Measurements from ENCODE around the gene CBX6.
"Not testable (repeated sequence)": the region's sequence is repeated elsewhere in the genome, so short reads cannot be mapped to it uniquely, and the experiment has no call there.

CBX6 gene

DNA sequence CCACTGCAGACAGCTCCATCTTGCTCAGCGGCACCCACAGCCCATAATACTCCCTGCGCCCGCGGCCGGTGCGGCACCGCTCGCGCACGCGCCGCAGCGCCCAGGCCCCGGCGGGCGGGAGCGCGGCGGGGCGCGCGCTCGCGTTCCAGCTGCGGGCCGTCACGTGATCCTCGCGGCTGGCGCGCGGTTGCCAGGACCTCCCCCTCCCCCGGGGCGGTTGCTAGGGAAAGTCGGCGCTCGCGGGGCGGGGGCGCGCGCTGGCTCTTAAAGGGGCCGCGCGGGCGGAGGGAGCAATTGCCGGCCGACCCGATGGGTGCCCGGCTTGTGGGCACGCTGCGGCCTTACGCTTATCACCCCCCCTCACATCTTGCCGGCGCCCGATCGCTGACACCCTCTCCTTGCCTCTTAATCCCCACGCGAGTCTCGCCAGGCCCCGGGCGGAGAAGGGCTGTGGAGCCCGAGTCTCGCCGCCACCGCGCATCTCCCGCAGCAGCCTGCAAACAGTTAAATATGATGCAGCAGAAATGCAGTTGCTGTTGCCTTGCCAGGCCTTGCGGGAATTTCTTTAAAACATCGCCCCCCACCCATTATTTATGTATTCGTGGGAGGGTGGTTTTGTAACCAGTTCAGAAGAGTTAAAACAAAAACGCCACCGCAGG lies at the start of gene CBX6:
TSS of gene CBX6 (minus strand) at position 45 of the 659 bp plus-strand sequence. CDS start at position 19, 26 bp downstream.
- DNase-seq, result peak; percentile 92

DNA sequence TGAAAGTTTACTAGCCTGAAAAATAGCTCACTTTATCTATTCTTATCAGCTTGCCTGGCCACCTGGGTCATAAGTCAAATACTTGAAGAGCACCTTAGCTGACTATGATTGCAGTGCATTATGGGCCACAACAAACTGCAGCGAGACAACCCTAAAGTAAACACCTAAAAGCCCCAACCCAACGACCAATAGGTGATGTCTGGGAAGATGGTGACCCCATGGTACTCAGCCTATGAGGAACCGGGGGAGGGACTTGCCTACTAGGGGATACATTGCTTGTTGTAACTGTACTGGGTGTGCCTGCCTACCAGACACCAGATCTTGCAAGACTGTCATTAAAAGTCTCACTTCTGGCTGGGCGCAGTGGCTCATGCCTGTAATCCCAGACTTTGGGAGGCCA lies 49.8 kb upstream of the CBX6 start:
- DNase-seq, result no peak

DNA sequence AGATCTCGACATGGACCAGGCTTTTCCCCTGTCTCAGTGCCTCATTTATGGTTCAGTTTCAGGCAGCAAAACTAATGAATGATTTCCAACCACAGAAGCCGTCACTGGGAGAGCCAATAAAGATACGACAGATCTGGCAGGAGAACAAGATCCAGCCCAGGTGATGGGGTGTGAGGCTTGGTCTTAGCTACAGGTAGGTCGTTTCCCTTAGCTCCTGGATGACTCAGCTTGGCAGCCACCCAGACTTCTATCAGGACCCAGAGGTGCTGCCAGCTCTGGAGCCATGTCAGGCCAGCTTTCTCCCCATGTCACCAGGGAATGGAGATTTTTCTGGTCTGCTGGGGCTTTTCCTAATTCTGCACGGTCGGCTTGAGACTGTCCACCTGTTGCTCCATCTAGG lies 49.1 kb upstream of the CBX6 start:
- peak; percentile 37 for DNase-seq

DNA sequence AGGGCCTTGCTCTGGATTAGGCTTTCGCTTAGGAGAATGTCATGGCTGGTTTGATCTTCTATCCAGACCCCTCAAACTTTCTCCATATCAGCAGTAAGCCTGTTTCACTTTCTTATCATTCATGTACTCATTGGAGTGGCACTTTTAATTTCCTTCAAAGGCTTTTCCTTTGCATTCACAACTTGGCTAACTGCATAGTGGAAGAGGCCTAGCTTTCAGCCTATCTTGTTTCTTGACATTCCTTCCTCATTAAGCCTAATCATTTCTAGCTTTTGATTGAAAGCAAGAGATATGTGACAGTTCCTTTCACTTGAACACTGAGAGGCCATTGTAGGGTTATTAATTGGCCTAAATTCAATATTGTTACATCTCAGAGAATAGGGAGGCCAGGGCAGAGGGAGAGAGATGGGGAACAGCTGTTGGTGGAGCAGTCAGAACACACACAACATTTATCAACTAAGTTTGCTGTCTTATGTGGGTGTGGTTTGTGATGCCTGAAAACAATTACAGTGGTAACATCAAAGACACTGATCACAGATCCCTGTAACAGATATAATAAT lies 47.7 kb upstream of the CBX6 start:
- DNase-seq, result no peak

DNA sequence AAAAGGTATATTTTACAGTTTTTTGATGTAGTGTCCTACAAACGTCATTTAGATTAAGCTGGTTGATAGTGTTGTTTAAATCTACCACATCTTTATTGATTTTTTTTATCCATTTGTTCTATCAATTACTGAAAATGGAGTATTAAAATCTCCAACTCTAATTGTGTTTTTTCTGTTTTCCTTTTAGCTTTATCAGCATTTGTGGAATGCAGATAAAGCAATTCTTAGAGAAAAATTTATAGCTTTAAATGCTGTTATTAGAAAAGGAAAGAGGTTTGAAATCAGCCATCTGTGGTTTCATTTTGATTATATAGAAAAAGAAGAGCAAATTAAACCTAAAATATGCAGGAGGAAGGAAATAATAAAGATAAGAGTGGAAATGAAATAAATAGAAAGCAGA lies 39.4 kb upstream of the CBX6 start:
- DNase-seq, result no peak

DNA sequence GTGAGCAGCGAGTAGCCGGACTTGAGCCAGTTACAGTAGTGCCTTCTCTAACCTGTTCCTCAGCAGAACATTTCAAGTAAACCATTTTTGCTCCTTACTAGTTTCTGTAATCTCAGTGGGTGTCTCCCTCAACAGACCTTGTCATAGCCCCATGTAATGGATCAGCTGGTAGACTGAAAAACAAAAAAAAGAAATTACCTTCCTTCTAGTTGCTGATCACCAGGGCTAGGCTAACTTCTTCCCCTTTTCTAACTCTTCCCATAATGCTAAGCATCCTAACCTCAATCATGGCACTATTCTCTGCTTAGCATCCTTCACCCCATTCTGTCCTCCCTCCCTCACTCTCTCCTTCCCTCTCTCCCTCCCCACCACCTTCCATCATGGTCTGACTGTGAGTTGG lies 35.8 kb upstream of the CBX6 start:
- DNase-seq, result no peak

DNA sequence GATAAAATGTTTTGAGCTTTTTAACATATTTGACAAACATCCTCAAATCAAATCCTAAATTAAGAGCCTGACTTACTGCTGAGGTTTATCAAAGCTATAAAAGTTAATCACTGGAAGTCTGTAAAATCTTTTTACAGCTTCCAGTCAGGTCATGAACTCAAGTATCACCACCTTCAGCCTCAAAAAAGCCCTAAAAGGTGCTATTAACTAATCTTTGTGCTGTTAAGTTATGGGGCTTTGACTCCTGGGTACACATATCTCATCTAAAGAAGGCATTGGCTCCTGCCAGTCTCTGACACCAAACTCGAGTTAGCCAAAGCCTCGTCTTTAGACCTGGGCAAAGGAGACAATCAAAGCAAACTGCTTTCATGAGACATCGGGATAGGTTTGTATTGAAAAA lies 34.0 kb upstream of the CBX6 start:
- no peak for DNase-seq

DNA sequence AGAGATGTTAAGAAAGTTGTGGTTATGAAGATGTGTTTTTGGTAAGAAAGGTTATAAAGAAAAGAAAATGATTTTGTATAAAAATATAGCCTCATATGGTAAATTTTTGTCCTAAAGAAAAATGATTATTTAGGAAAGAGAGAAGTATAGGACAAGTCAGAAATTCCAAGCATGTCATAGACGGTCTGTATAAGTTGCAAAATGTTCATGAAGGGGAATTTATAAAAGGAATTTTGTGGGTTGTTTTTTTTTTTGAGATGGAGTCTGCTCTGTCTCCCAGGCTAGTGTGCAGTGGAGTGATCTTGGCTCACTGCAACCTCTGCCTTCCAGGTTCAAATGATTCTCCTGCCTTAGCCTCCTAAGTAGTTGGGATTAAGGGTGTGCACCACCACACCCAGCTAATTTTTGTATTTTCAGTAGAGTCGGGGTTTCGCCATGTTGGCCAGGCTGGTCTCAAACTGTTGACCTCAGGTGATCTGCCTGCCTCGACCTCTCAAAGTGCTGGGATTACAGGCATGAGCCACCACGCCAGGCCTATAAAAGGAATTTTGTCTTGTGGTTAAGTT lies 32.1 kb upstream of the CBX6 start:
- not testable (repeated sequence) for DNase-seq

DNA sequence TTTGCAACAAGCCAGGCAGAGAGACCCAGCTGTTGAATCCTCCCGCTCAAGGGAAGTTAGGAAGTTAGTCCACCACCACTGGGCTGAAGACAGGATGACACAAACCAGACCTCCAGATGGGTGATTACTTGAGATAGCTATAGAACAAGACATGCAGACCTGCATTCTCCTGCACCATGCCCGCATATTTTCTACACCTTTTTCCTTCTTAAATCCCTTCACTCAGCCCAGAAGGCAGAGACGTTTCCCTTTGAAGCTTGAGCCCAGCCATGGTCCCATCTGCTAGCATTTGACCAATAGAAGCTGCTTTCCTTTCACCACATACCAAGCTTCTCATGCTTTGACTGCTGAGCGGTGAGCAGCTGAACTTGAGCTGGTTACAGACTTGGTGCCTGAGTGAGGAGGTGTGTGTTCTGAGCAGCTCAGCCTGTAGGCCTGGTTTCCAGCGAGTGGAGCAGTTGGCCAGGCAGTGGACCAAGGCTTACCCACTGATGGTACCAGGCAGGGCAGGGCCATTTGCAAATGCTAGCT lies 29.2 kb upstream of the CBX6 start:
- DNase-seq, result no peak

DNA sequence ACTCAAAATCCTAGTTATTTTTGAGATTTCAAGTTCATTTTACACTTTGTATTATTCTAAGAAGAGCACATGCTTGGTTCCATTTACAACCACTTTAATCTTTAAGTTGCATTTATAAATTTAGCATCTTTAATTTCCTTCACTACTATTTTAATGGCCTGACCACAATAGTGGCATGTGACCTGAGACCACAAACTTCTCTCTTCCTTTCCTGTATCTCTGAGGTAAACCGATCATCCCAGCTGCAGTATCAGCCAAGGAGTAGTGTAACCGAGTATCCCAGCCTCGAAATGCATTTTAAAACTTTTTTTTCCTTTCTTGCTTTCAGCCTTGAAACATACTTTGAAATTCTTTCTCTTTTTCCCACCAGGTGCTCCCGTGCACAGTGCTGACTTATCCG lies 28.7 kb upstream of the CBX6 start:
- no peak for DNase-seq

DNA sequence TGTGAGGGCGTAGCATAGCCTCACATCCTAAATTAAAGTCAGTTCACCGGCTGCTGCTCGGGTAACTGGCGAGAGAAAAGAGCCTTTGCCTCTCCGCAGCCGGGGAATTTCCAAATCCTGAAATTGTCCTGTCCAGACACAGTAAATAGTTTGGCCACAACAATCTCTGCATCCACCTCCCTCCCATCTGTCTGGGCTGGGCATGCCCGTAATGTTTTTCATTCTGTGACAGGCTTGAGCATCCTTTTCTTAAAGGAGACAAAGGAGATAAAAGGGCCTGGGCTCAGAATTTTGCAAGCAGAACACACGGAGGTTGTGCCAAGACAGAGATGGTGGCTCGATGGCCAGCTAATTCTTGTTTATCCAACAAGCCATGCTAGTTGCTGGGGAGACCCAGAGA lies 19.2 kb upstream of the CBX6 start:
- no peak for DNase-seq

DNA sequence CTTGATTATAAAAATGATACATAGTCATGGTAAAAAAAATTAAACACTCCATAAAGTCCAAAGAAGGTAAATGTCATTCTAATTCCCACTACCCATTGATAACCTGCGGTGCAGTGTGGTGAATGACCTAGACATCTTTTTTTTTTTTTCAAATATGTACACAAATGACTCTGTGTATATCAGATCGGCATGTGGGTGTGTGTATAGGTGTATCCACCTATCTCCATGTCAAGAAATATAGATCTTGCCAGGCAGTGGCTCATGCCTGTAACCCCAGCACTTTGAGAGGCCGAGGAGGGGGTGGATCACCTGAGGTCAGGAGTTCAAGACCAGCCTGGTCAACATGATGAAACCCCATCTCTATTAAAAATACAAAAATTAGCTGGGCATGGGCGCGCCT lies 18.4 kb upstream of the CBX6 start:
- no peak for DNase-seq

DNA sequence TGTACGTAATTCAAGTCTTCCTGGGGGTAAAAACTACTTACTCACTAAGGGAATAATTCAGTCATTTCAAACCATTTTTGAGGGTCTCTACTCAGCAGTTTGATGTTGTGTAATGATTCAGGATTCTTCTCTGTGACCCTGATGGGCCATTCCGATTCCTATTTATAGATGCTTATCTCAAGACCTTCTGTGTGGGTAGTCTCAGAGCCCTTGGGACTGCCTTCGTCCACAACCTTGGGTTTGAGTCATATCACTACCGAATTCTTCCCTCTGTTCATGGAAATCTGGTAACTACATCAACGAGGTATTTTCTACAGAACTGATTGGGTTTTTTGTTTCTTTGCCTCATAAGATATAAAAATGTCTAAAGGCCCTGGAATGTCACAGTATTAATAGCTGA lies 14.3 kb upstream of the CBX6 start:
- DNase-seq, result no peak

DNA sequence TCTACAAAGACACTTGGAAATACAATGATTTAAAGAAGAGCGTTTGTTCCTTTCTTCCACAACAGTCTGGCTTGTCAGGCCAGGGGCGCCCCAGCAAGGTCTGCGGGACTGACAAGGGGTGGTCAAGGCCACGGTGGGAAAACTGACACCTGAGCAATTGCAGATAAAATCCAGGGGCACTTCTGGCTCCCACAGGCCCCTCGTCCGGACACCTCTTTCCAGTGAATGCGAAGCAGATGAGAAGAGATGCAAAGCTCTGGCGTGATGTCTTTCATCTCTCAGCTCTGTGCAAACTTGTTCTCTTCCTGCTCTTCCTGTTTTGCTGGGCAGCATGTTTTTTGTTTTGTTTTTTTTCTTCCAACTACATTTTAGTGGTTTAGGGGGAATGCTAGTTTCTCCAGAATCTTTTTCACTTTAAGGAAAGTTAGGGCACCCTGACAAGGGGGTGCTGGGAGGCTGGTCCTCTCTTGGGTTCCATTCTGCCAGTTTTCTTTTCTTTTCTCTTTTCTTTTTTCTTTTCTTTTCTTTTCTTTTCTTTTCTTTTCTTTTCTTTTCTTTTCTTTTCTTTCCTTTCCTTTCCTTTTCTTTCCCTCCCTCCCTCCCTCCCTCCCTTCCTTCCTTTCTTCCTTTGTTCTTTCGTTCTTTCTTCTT lies 11.1 kb upstream of the CBX6 start:
- DNase-seq, result no peak

DNA sequence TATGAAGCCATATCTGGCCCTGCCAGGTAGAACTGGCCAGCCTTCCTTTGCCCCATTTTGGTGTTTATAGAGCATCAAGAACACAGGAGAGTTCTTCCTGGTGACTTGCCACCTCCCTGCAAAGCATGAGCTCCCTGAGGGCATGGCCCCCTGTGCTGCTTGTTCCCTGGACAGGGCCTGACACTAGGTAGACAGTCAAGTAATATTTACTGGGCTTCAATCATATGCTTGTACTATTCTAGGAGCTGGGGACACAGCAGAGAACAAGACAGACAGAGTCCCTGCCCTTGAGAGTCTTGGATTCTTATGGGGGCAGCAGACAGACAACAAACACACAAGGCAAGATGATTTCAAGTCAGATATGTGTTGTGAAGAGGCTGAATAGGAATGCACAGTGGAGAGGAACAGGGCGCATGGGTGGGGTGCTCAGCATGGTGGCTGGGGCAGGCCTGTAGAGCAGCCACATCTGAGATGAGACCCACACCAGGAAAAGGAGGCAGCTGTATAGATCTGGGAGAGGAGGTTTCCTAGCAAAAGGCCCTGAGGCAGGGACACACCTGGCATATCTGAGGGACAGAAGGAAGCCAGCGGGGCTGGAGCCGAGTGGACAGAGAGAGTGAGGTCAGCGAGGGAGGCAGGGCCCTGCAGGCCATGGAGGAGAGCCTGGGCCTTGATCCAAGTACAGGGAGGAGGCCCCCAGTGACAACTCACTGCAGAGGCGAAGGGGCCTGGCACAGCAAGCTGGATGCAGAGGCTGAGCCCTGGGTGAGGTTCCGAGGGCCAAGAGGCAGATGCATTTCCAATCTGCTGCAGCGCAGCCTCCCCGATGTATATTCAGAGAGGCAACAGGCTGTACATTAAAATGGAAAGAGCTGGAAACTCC lies 10.2 kb upstream of the CBX6 start:
- DNase-seq, result no peak

DNA sequence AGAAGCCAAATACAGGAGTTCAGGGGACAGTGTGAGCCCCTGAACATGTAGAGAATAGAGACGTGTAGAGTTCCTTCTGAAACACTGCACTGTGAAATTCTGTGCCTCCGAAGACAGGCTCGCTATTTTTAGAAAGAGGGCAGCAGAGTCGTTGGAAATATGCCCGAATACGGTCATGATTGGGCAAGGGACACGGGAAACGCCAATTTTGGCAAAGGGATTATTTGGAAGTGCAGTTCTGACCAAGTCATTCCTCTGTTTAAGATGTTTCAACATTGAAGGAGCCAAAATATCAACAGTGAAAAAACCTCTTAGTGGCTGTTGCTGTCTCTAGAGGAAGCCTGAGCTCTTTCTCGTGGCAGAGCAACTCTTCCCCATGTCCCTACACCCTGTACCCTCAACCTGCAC lies 9.5 kb upstream of the CBX6 start:
- DNase-seq, result no peak

DNA sequence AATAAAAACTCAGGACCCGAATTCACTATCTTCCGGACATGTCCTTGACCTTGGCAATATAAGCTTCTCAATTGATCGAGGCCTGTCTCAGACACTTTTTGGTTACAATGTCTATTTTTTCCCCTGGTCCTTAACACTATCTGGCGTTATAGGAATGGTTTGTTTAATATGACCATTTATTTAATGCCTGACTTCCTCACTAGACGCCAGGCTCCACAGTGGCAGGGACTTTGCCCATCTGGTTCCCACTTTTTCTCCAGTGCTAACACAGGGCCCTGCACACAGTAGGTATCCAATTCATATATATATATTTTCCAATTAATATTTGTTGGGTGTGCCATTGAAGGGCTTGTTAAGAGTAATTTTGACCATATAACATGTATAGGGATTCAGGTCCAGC lies 7.9 kb upstream of the CBX6 start:
- no peak for DNase-seq

DNA sequence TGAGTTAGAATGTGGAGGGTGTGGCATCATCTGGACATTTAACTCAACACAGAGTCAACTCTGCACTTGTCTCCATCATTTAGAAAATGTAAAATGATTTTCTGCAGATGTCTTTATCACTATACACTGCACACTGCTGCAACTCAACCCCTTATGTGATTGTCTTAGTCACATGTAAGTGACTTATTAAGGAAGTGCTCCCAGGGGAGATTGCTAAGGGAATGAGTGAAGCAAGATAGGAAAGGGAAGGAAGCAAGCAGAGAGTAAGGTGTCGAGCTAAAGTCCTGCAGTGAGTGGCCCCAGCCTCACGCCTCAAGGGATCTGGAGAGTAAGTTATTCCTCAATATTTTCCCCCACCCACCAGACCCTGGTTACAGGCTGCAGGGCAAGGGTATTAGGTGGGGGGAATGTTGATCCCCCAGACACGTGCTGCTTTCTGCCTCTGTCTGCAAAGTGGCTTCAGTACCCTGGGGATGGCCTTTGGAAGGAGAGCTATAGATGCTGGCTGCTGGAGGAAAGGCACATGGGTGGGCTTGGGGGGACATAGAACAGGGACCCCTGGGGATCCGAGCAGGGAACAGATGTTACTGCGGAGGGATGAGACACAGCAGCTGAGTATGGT lies 7.2 kb upstream of the CBX6 start:
- DNase-seq, result no peak

DNA sequence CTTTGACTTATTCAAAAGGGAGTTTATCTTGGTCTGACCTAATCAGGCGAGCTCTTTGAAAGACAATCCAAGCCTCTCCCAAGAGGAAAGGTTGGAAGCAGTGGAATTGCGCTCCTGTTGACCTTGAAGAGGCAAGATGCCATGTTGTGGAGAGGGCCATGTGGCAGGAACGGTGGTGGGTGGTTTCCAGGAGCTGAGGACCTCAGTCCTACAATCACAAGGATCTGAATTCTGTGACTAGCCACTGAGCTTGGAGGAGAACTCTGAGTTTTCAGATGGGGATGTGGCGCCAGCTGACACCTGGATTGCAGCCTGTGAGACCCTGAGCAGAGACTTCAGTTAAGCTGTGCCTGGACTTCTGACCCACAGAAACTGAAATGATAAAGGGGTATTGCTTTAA lies 6.0 kb upstream of the CBX6 start:
- no peak for DNase-seq

DNA sequence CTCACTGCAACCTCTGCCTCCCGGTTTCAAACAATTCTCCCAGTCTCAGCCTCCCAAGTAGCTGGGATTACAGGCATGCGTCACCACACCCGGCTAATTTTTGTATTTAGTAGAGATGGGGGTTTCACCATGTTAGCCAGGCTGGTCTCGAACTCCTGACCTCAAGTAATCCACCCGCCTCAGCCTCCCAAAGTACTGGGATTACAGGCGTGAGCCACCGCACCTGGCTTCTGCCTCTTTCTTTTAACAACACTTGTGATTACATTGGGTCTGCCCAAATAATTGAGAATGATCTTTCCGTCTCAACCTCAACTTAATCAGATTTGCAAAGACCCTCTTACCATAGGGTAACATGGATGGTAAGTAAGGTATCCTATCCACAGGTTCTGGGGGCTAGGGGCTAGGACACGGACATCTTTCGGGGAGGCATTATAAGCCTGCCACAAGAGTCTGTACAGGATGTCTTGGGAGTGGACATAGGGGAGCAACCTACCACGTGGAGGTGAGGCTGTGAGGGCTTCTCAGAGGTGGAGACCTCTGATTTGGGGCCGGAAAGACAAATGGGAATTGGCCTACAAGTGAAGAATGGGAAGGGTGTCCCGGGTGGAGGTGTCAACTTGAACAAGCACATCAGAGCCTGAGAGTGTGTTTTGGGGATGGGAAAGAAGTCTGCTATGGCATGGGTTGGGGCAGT lies 2.7 kb upstream of the CBX6 start:
- no peak for DNase-seq

DNA sequence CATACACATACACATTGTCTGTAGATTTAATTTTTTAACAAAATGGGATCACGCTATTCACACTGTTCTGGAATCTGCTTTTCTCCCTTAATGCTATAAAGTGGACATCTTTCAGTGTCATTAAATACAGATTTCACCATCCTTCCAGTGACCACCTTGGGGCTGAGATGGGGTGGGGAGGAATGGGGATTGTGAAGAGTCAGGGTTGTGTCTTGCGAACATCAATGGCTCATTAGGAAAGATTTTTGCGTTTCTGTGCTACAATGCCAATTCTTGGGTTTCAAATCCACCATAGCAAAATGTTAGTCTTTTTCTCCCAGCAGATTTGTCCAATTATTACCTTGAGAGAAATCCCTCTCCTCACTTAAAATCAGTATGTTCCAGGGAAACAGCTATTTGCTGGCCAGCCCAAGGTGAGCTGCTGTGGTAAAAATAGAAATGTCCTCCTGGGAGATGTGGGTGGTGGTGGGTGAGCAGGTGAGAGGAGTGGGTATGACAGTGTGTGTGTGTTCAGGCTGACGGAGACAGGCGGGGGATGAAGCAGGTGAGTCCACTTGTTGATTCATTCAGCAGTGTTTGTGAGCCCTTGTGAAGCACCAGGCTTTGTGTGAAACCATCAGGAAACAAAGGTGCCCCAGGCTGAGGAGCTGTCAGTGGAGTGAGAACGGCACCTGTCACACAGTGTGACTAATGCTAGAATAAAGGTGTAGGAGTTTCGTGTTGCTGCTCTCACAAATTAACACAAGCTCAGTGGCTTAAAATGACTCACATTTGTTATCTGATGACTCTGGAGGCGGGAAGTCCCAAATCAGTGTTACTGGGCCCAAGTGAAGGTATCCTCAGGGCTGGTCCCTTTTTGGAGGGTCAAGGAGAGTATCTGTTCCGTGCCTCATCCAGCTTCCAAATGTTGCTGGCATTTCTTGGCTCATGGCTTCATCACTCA lies 1.7 kb upstream of the CBX6 start:
- peak; percentile 57 for DNase-seq

Measured in NCI-H1092 treated with DMSO at 0.1 percent for 48 hours (cell line).